HL-60 (cell line): ENCODE data around the gene GJE1.
"Not testable (repeated sequence)": the region's sequence is repeated elsewhere in the genome, so short reads cannot be mapped to it uniquely, and the experiment has no call there.

Source experiments
- DNase-seq, 2 experiments: peaks; one replicate each; pipeline ENCODE4 v3.0.0-alpha.2; 2010 to 2020; ENCODE audit warnings: low read depth in 1 of 2, low spot score in 1 of 2
- H3K27ac ChIP-seq: fragments of 250-450 bp; sonication (Bioruptor Pico); replicated peaks from 2 replicates; pipeline ENCODE4 v1.5.1; 2020; ENCODE audit warnings: mild to moderate bottlenecking, moderate library complexity
- H3K27me3 ChIP-seq: fragments of 250-450 bp; sonication (Bioruptor Pico); 2 replicates; pipeline ENCODE4 v1.5.1; 2021; ENCODE audit warnings: mild to moderate bottlenecking, moderate library complexity; ENCODE audit not compliant: insufficient read depth, poor library complexity, severe bottlenecking
- H3K4me3 ChIP-seq: replicated peaks from 2 replicates; pipeline ENCODE4 v1.5.1; 2011; ENCODE audit warnings: mild to moderate bottlenecking, control low read depth, low read length; ENCODE audit not compliant: insufficient read depth
- GABPA ChIP-seq: IDR thresholded peaks from 2 replicates; pipeline ENCODE4 v1.6.1; 2012; ENCODE audit warnings: low read depth
- POLR2AphosphoS5 ChIP-seq: IDR thresholded peaks from 2 replicates; pipeline ENCODE4 v1.6.1; 2012; ENCODE audit warnings: low read depth
- SPI1 ChIP-seq: IDR thresholded peaks from 2 replicates; pipeline ENCODE4 v1.6.1; 2012; ENCODE audit warnings: low read depth, mild to moderate bottlenecking, borderline replicate concordance
- TF ChIP-seq, protein P1 (sequence below): IDR thresholded peaks from 2 replicates; pipeline ENCODE4 v1.6.1; 2012; ENCODE audit warnings: low read depth; ENCODE audit not compliant: insufficient replicate concordance
- TF ChIP-seq, protein P2 (sequence below): IDR thresholded peaks from one replicate; pipeline ENCODE4 v1.5.1; 2011; ENCODE audit warnings: low read length, control low read depth, inconsistent platforms; ENCODE audit not compliant: insufficient read depth

GJE1 gene

DNA sequence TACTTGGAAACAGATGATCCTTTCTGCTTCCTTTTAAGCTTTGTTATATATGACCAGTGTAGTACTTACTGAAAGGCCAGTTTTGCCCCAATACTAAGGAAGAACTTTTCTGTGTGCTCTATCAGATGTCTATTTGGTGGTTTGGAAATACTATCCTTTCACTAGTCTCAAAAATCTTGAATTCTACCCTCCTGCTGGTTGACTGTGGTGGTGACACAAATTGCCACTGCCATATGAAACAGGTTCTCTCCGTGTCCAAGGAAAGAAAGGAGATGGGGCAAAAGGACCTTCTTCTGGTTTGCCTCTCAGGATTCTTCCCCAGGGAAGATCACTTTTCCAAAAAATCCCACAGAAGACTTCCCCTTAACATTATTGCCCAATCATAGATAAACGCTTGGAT is 6.2 kb downstream of the GJE1 start:
- TF ChIP-seq POLR2AphosphoS5 (no peak), SPI1 (no peak), GABPA (no peak)
- TF ChIP-seq, protein P1, sequence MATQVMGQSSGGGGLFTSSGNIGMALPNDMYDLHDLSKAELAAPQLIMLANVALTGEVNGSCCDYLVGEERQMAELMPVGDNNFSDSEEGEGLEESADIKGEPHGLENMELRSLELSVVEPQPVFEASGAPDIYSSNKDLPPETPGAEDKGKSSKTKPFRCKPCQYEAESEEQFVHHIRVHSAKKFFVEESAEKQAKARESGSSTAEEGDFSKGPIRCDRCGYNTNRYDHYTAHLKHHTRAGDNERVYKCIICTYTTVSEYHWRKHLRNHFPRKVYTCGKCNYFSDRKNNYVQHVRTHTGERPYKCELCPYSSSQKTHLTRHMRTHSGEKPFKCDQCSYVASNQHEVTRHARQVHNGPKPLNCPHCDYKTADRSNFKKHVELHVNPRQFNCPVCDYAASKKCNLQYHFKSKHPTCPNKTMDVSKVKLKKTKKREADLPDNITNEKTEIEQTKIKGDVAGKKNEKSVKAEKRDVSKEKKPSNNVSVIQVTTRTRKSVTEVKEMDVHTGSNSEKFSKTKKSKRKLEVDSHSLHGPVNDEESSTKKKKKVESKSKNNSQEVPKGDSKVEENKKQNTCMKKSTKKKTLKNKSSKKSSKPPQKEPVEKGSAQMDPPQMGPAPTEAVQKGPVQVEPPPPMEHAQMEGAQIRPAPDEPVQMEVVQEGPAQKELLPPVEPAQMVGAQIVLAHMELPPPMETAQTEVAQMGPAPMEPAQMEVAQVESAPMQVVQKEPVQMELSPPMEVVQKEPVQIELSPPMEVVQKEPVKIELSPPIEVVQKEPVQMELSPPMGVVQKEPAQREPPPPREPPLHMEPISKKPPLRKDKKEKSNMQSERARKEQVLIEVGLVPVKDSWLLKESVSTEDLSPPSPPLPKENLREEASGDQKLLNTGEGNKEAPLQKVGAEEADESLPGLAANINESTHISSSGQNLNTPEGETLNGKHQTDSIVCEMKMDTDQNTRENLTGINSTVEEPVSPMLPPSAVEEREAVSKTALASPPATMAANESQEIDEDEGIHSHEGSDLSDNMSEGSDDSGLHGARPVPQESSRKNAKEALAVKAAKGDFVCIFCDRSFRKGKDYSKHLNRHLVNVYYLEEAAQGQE, result no peak
- TF ChIP-seq, protein P2, sequence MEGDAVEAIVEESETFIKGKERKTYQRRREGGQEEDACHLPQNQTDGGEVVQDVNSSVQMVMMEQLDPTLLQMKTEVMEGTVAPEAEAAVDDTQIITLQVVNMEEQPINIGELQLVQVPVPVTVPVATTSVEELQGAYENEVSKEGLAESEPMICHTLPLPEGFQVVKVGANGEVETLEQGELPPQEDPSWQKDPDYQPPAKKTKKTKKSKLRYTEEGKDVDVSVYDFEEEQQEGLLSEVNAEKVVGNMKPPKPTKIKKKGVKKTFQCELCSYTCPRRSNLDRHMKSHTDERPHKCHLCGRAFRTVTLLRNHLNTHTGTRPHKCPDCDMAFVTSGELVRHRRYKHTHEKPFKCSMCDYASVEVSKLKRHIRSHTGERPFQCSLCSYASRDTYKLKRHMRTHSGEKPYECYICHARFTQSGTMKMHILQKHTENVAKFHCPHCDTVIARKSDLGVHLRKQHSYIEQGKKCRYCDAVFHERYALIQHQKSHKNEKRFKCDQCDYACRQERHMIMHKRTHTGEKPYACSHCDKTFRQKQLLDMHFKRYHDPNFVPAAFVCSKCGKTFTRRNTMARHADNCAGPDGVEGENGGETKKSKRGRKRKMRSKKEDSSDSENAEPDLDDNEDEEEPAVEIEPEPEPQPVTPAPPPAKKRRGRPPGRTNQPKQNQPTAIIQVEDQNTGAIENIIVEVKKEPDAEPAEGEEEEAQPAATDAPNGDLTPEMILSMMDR, result no peak
- Histone ChIP-seq H3K4me3 (no peak overlapping the region), H3K27me3 (no peaks in the 10 kb centered on the region), H3K27ac (no peak overlapping the region)
- no peak for DNase-seq

DNA sequence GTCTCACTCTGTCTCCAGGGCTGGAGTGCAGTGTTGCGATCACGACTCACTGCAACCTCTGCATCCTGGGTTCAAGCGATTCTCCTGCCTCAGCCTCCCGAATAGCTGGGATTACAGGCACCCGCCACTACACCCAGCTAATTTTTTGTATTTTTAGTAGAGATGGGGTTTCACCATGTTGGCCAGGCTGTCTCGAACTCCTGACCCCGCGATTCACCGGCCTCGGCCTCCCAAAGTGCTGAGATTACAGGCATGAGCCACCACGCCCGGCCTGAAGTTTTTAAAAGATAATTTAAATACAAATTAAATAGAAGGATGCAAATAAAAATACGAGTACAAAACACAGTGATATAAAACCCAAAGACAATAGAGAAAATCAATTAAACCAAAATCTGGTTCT is 8.8 kb downstream of the GJE1 start:
- H3K4me3 ChIP-seq, DNase-seq, H3K27ac ChIP-seq: not testable (repeated sequence)

GRCh38 chr6:142146828-142147662 is 14.3 kb downstream of the GJE1 start, which contains the start of the genes NMBR and VTA1:
NMBR (minus strand) TSS chr6:142147122; CDS start chr6:142088658, 58,464 bp downstream.
VTA1 (plus strand) TSS chr6:142147263; CDS start chr6:142147288, 25 bp downstream.
- Histone ChIP-seq H3K27me3 (no peaks in the 10 kb centered on the region), H3K27ac (peak within 1 kb of the TSS; percentile 64), H3K4me3 (peak within 1 kb of the TSS; percentile 97)
- TF ChIP-seq SPI1 (peak; percentile 94), POLR2AphosphoS5 (peak; percentile 92), GABPA (peak; percentile 90)
- TF ChIP-seq, protein P1, result peak; percentile 38
- TF ChIP-seq, protein P2, result peak; percentile 56
- DNase-seq, result peak; percentile 97 to 99

More for the DNA sequence above, 8.8 kb downstream of the GJE1 start:
- H3K27me3 ChIP-seq, result not testable (repeated sequence)

DNA sequence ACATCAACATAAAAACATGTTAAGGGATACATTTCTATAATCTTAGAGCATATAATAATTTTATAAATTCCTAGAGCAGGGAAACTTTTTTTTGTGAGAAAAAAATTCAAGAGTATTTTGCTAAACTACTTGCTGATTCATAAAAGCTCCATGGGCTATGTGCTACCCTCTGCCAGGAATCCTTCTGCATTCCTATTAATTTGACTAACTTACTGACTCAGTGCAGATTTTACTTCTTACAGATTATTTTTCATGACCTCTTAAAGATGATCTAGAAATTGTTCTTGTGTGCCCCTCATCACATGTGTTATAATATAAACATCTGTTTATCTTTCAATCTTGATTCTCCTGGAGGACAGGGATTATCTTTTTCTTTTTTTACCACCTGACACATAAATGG is 20.0 kb downstream of the GJE1 start:
- Histone ChIP-seq H3K27ac (no peak overlapping the region), H3K4me3 (no peak overlapping the region), H3K27me3 (no peaks in the 10 kb centered on the region)
- TF ChIP-seq, protein P1, result no peak
- TF ChIP-seq GABPA (no peak), POLR2AphosphoS5 (no peak)
- TF ChIP-seq, protein P2, result no peak
- DNase-seq, result no peak
